GM04503 (cell line): Measurements from ENCODE around the gene LLPH.

ENCODE experiments used
- DNase-seq: peaks from one replicate; pipeline ENCODE4 v3.0.0-alpha.2; 2012; ENCODE audit warnings: low read depth

The LLPH gene

GRCh38 chr12:66142826-66143225, 12.3 kb upstream of the LLPH start:
- no peak for DNase-seq

GRCh38 chr12:66141299-66141698, 10.7 kb upstream of the LLPH start:
- DNase-seq: no peak

- DNase-seq: no peak
Measured at GRCh38 chr12:66140731-66141130, 10.2 kb upstream of the LLPH start.

GRCh38 chr12:66139328-66139727, 8.8 kb upstream of the LLPH start:
- no peak for DNase-seq

GRCh38 chr12:66137937-66138336, 7.4 kb upstream of the LLPH start:
- DNase-seq: no peak

GRCh38 chr12:66132408-66132807, 1.9 kb upstream of the LLPH start:
- DNase-seq: no peak

- no peak for DNase-seq
Measured at GRCh38 chr12:66131067-66131688, 628 bp upstream of the LLPH start.

GRCh38 chr12:66129934-66130266, 650 bp downstream of the LLPH start:
- DNase-seq: no peak

- no peak for DNase-seq
Measured at GRCh38 chr12:66127650-66128049, 2.9 kb downstream of the LLPH start.

- DNase-seq: no peak
Measured at GRCh38 chr12:66120477-66120876, 10.1 kb downstream of the LLPH start.

- DNase-seq: no peak
Measured at GRCh38 chr12:66119870-66120241, 10.7 kb downstream of the LLPH start.

- no peak for DNase-seq
Measured at GRCh38 chr12:66119229-66119869, 11.2 kb downstream of the LLPH start.

GRCh38 chr12:66118240-66118891, 12.2 kb downstream of the LLPH start:
- no peak for DNase-seq

- DNase-seq: no peak
Measured at GRCh38 chr12:66117242-66117641, 13.3 kb downstream of the LLPH start.

GRCh38 chr12:66115071-66115600, 15.4 kb downstream of the LLPH start:
- no peak for DNase-seq

- no peak for DNase-seq
Measured at GRCh38 chr12:66113471-66113870, 17.1 kb downstream of the LLPH start.

GRCh38 chr12:66111605-66112004, 18.9 kb downstream of the LLPH start:
- DNase-seq: peak; percentile 47

GRCh38 chr12:66109056-66109455, 21.5 kb downstream of the LLPH start:
- DNase-seq: no peak

GRCh38 chr12:66108386-66108785, 22.2 kb downstream of the LLPH start:
- DNase-seq: no peak

GRCh38 chr12:66107451-66107915, 23.1 kb downstream of the LLPH start:
- peak; percentile 84 for DNase-seq

- no peak for DNase-seq
Measured at GRCh38 chr12:66103016-66103913, 27.3 kb downstream of the LLPH start.

- DNase-seq: no peak
Measured at GRCh38 chr12:66092559-66093269, 37.8 kb downstream of the LLPH start.
